ENCODE results near the gene RIPOR3.

RIPOR3 gene

DNA sequence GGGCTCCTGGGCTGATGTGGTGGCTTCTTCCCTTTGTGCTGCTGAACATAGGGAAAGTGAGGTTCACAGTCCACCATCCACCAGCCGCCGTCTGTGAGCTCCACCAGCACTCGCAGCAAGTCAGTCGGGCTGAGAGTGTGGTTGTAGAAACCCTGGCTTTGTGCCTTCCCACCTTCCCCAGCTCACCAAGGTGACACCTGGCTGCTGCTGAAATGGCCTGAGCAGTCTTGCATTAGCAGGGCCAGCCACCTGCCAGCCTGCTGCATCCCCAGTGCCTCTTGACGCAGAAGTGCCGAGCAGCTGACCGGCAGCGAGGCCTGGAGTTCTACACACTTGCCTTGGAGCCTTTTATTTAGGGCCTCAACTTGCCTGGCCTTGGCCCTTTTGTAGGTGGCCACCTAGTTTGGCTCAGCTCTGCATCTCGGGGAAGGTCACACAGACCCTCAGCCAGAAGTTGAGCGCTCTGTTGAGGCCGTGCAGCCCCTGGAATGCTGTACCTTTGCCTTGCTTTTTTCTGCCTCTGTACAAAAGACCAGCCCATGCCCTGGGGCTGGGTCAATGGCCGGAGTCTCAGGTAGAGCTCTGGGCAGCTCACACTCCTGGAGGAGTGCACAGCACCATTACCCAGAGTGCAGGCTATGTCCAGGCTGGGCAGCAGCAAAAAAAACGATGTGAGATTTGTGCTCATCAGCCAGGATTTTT, 104.7 kb downstream of the RIPOR3 start:
- no peak for DNase-seq

DNA sequence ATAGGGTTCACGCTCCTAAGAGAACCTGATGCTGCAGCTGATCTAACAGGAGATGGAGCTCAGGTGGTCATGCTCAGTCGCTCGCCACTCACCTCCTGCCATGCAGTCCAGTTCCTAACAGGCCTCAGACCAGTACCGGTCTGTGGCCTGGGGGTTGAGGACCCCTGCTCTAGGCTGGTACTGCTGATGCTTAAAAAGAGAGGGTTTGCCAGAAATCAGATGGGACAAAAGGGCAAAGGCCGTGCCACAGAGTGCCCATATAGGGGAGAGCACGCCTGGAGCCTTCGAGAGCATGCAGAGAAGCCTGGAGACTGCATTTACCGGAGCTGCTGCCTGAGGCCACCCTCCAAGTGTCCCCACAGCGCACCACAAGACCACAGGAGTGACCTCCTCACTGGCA, 105.7 kb downstream of the RIPOR3 start:
- no peak for DNase-seq

DNA sequence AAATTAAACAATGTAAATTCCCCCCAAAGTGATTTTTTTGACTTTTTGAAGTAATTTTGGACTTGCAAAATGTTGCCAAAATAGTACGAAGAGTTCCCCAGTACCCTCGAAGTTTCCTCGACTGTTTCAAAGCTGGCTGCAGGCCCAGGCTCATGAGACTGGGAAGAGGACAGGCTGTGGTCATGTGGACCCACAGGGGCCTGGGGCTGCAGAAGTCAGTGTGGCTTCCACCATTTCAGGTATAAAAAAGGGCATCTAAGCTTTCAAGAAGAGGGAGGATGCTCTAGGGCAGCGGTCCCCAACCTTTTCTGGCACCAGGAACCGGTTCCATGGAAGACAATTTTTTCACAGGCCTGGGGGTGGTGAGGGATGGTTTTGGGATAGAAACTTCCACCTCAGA, 106.1 kb downstream of the RIPOR3 start:
- DNase-seq: no peak

DNA sequence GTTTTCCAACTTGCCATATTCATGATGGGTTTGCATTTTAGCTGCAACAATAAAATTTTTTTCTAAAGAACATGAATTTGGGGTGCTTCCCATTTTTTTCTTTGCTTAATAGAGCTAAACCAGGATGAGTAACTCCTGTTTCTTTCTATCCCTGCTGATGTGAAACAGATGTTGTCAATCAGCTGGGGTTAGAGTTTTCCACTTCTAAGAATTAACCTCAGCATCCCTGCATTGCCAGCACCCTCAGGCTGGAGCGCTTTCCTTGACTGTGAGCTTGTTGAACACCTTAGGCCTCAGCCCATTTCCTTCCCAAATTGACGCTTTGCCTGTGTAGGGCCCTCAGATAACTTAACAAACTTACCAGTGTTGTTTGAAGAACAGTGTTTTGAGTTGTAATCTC, 106.7 kb downstream of the RIPOR3 start:
- no peak for DNase-seq

DNA sequence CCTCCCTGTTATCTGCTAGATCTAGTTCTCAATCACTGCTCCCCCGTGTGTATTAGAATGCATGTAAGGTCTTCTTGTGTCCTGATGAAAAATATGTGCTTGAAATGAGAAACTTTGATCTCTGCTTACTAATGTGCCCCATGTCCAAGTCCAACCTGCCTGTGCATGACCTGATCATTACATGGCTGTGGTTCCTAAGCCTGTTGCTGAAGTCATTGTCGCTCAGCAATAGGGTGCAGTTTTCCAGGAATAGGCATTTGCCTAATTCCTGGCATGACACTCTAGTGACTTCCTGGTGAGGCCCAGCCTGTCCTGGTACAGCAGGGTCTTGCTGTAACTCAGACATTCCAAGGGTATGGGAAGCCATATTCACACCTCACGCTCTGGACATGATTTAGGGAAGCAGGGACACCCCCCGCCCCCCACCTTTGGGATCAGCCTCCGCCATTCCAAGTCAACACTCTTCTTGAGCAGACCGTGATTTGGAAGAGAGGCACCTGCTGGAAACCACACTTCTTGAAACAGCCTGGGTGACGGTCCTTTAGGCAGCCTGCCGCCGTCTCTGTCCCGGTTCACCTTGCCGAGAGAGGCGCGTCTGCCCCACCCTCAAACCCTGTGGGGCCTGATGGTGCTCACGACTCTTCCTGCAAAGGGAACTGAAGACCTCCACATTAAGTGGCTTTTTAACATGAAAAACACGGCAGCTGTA, 107.7 kb downstream of the RIPOR3 start:
- DNase-seq: no peak

DNA sequence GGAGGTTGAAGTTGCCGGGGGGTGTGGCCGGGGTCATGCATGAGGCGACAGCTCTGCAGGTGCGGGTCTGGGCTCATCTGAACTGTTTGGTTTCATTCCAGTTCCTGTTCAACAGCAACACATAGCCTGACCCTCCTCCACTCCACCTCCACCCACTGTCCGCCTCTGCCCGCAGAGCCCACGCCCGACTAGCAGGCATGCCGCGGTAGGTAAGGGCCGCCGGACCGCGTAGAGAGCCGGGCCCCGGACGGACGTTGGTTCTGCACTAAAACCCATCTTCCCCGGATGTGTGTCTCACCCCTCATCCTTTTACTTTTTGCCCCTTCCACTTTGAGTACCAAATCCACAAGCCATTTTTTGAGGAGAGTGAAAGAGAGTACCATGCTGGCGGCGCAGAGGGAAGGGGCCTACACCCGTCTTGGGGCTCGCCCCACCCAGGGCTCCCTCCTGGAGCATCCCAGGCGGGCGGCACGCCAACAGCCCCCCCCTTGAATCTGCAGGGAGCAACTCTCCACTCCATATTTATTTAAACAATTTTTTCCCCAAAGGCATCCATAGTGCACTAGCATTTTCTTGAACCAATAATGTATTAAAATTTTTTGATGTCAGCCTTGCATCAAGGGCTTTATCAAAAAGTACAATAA, 108.6 kb downstream of the RIPOR3 start:
- no peak for DNase-seq

DNA sequence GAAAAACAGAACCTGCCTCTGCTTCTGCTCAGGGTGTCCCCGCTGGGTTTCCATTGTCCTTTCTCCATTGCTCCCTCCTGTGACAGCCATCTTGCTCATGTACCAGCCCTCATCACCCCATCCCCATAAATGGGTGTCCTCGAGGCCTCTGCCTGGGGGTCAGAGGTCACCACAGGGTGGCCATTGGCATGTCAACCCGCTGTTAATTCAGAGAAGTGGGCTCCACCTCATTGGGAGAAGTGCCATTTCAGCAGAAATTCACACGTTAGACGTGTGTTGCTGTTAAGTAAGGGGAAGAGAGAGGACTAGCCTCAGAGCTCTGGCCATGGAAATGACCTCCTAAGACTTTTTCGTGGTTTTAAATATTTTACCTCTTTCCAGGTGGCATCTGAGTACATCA, 109.2 kb downstream of the RIPOR3 start:
- DNase-seq: no peak

DNA sequence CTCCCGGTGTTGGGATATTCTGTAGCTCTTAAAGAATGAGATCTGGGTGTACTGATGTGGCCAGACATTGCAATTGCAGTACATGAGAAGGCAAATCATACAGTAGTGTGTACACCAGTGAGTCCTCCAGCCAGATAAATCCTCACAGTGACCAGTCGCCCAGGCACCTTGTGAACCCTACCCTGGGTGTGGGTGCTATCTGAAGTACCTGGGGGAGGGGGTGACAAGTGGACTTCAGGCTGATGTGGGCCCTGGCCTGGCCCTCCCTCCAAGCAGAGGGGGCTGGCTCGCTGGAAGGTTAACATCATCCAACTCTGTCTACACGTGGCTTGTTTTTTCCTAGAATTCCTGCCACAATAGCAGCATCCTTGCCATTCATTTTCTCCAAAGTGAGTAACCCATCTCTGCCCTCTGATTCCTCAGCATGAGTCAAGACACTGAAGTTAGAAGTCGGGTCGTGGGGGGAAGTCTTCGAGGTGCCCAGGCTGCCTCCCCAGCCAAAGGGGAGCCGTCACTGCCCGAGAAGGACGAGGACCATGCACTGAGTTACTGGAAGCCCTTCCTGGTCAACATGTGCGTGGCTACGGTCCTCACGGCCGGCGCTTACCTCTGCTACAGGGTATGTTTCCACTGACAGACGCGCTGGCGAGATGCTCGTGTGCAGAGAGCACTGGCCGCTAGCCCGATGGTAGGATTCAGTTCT, 110.3 kb downstream of the RIPOR3 start:
- no peak for DNase-seq

DNA sequence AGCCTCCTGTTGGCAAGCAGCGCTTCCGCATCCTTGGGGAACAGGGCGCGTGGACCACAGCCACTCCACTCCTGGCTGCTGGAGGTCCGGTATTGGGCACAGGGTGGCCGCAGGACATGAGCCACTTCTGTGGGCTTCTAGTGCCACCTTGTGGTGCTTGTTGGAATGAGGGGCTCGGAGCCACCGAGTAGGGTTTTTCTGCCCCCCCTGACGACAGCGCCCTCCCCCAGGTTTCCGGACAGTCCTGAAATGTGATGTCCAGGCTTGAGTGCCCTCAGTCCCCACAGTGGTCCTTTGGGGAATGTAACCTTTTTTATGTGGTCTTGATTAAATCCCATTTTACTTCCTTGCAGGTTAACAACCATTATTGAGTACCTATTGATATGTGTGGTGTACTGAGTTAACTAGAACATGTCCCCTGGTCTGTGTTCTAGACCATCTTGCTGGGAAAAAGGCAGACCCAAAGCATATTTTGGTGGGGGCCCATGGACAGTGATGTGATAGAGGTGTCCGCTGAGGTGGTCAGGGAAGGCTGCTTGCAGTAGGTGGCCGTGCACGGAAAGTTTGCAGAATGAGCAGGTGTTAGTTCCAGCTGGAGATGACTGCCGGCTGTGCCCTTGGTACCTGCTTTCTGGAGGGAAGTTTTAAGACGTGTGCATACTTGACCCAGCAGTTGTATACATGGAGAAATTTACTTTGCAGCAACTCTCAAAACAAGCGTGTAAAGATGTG, 111.2 kb downstream of the RIPOR3 start:
- DNase-seq: peak; percentile 76

DNA sequence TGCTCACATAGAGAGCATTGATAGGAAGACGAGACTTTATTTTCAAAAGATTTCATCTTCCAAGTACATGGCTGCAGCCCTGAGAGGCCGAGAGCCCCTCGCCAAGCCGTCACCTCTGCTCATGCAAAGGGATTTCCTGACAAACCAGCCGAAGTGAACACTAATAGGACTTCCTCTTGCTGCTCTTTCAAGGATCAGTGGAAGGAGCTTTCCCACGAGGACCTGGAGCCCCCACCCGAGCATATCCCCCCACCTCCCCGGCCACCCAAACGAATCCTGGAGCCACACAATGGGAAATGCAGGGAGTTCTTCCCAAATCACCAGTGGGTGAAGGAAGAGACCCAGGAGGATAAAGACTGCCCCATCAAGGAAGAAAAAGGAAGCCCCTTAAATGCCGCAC, 111.8 kb downstream of the RIPOR3 start:
- no peak for DNase-seq

DNA sequence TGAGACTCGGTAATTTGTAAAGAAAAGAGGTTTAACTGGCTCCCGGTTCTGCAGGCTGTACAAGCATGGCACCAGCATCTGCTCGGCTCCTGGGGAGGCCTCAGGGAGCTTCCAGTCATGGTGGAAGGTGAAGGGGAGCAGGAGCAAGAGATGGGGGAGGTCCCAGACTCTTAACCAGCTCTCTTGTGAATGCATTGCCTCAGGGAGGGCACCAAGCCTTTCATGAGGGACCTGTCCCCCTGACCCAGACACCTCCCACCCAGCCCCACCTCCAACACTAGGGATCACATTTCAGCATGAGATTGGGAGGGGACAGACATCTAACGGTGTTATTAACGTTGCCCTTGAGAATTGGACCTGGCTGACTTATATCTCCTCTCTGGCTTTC, 112.6 kb downstream of the RIPOR3 start:
- DNase-seq: no peak

DNA sequence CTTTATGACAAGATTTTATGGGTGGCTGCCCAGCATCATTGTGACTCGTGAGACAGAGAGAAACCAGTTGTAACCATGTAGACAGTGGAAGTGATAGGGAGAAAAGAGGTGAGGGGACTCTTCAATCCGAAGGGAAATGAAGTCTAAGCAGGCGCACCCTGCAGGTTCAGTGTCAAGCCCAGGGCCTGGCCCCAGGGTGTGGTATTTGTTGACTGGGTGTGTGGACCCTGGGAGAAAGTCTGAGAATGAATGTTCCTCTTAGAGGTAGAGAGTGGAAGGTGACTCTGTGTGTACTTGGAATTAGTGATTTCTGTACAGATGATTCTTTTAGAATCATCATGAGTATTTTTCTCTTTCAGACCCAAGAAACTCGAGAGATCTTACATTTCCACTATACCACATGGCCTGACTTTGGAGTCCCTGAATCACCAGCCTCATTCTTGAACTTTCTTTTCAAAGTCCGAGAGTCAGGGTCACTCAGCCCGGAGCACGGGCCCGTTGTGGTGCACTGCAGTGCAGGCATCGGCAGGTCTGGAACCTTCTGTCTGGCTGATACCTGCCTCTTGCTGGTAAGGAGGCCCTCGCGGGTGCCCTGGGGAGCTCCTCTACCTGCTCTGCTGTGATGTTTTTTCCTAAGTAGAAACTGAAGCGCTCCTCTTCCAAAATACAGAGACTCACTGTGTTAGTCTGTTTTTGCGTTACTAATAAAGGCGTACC, 113.1 kb downstream of the RIPOR3 start:
- no peak for DNase-seq

DNA sequence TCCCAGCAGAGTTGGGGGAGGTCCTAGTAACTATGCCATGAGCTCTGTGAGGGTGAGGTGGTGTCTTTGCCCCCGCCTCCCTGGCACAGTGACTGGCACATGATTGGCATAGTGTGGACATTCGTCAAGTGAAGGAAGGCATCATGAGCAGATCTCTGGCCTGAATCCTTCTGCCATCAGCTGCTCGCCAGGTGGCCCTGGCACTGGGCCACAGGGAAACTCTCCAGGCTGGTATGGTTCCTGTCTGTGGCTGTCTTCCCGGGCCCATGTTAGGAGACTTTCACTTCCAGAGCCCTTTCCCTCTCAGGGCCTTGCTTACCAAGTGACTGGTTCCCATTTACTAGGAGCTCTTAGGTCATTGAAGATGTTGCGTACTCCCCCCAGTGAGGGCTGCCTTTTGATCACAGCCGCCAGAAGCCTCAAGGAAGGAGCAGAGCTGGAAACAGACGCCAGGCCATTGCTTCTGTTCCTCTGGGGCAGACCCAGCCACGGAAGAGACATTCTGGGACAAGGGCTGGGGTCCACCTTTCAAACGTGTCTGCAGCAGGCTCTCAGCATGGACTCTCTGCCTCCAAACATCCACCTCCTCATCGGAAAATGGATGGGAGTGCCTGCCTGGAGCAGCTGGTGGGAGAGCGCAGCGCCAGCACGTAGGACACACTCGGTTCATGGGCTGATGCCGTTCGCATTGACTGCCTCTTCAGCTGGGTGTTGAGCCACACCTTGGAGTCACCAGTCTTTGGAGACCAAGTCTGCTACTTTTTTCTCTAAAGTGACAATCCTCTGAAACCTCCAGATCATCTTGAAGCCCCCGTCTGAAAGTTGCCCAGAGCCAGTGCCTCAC, 113.9 kb downstream of the RIPOR3 start:
- DNase-seq: no peak

DNA sequence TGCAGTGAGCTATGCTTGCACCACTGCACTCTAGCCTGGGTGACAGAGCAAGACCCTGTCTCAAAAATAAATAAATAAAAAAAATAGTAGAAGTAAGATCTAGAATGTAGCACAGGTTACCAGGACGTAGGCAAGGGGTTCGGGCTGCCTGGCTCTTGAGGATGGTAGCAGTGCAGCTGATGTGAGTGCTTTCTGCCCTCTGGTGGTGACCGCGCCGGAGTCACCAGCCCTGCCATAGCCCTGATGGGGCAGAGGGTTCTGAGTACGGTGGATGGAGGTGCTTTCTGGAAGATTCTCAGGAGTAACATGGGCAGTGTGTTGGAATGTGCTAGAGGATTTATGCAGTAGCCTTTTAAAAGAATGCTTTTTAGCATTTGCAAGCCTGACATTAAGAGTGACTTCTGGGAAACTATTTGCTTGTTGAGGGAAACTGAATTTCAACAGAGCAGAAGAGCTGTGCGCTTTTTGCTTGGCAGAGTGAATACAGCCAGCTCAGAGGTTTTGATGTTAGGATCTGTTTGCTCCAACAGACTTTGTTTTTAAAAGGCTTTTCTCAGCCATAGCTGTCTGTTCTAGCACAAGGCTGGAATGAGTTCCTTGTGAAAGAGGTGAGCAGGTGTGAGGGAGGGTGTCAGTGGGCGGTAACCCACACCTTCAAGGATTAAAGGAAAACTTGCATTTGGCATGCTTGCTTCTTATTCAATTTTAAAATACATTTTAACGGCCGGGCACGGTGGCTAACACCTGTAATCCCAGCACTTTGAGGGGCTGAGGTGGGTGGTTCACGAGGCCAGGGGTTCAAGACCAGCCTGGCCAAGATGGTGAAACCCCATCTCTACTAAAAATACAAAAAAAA, 115.2 kb downstream of the RIPOR3 start:
- peak; percentile 76 for DNase-seq

DNA sequence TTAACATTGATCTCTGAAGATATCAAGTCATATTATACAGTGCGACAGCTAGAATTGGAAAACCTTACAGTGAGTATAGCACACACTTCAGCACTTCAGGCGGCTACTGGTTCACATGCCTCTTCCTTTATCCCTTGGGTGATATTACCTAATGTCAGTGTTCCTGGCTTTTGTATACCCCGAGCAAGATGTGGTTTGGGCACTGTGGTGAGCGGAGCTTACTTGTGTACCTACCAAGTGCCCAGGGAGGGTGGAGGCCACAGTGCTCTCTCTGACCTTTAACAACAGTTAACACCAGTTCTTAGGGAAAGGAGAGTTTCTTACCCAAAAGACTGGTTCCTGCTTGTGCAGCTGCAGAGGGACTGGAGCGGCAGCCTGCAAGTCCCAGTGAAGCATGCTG, 116.8 kb downstream of the RIPOR3 start:
- no peak for DNase-seq

DNA sequence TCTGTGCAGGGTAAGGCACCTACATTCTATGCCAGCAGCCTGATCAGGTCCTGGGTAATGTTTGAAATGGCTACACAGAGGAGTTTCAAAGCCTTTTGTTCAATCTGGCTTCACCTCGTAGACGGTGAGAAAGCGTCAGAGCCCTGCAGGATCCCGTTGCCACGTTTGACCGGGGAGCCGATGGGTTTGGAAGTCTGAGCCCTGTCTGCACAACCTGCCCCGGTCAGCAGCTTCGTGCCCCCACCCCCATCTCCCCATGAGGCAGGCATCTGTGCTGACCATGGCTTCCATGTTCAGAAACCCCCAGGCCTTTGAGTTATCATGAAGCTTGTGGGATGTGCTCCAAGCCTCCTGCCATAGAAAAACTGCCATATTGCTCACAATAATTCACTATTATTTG, 117.2 kb downstream of the RIPOR3 start:
- no peak for DNase-seq

DNA sequence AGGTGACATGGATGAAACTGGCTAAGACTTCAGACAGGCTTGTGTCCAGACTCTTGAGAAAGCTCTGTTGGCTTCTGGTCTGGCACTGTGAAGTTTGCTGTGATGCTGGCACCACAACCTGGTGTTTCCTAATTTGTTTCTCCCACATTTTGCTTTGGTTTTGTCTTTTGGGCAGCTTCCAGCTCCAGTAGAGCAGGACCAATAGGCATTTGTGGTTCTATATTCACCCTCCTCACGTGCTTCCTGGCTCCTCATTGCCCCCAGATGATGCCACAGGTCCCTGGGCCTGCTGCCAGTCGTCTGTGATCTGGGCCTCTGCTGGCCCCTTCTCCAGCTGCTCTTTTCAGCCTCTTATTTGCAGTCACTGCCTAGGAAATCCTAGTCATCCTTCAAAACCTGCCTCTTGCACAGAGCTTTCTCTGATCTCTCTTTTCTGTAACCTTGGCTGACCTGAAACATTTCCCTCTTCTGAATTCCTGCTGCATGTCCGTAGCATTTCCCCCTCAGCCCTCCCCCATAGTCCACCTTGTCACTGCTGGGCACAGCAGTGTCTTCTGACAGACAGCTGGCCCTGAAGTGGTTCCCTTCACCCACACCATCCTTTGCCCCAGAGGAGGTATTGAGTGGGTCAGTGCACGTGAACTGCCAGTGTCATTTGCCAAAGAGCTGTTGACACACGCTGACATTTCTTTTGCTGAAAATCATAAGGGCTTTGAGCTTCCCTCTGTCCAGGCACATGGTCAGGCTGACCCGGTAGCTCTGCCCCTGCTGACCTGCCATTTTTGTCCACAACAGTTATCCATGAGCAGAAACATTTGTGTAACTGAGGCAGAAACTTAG, 118.2 kb downstream of the RIPOR3 start:
- peak; percentile 16 for DNase-seq

DNA sequence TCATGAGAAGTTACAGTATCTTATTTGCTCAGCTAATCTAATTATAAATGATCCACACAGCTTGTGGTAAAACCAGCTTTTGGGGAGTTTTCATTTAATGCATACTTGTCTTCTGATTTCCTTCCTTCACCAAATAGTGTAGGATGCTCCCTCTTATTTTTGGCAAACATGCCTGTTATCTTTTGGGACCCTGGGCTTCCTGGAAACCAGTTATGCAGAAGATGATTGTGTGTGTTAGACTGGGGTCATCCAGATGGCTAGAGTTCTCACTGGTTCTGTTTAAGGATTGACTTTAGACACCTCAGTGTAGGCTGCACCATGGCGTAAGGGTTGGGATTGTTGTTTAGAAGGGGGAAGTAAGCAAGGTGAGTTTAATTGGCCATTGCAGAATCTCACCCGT, 119.9 kb downstream of the RIPOR3 start:
- no peak for DNase-seq

Measured in stimulated activated CD8-positive, alpha-beta memory T cell treated with anti-CD3 and anti-CD28 coated beads, Interleukin-4, amount 100 ng/mL, for 48 hours (primary cell).